HepG2 (cell line): Measurements from ENCODE around the gene SLC22A4. TPM values are rescaled to one million over a fixed set of nuclear protein-coding genes. Genes with fewer than 3 reads are reported as not detected.

Experiments used
- ATAC-seq: fragments of 200-7000 bp; cut with Tn5 transposase; 3 replicates; pipeline ENCODE4 v1.9.1; 2020; ENCODE audit warnings: mild to moderate bottlenecking, moderate library complexity
- BruUV-seq: library from RNA; stranded (reverse); fragments of 400-500 nt; replicated peaks from 2 replicates; lab custom pipeline; 2021; lab: Mats Ljungman, UMichigan
- CTCF ChIA-PET: fragments of 300-600 bp; formaldehyde crosslinking; extraction: SDS; loops from one replicate; lab custom pipeline; 2021; ENCODE audit warnings: low total read pairs, inconsistent platforms, low intra/inter-chr PET ratio; lab: Yijun Ruan, JAX
- POLR2A ChIA-PET: fragments of 350-600 bp; sonication (Branson Sonifier 250); formaldehyde crosslinking; loops from one replicate; lab custom pipeline; 2020; ENCODE audit warnings: antibody characterized with exemption, inconsistent platforms; lab: Yijun Ruan, JAX
- DNase-seq: peaks from one replicate; pipeline ENCODE4 v3.0.0-alpha.2; 2015; ENCODE audit warnings: low spot score
- FAIRE-seq: peaks from 3 replicates; lab custom pipeline; 2011; peaks lifted over from hg19 to GRCh38; lab: Jason Lieb, UNC
- H2AFZ ChIP-seq: one replicate; pipeline ENCODE4 v1.6.1; 2011; ENCODE audit warnings: low read length, inconsistent platforms
- H3K27ac ChIP-seq: fragments of 300-600 bp; 3 replicates; pipeline ENCODE4 v1.8.0; 2011; ENCODE audit warnings: mixed run types, mild to moderate bottlenecking, mixed read lengths, low read length, inconsistent platforms; ENCODE audit not compliant: insufficient read depth; ENCODE audit errors: extremely low read length
- H3K27me3 ChIP-seq, 2 experiments: fragments of 200-600 bp in 1 of 2; 2 replicates in 1 of 2; 3 replicates in 1 of 2; pipeline versions ENCODE4 v1.6.0 to v1.8.0; 2011; ENCODE audit warnings: low read length in 2 of 2, mild to moderate bottlenecking in 2 of 2, moderate library complexity in 2 of 2, inconsistent platforms in 1 of 2; ENCODE audit not compliant: insufficient read depth in 2 of 2, control insufficient read depth in 1 of 2
- H3K36me3 ChIP-seq, 2 experiments: fragments of 200-600 bp in 1 of 2; replicated peaks in 1 of 2; 2 replicates in 1 of 2; 3 replicates in 1 of 2; pipeline versions ENCODE4 v1.5.1 to v1.8.0; 2011; ENCODE audit warnings: low read length in 2 of 2, inconsistent platforms in 1 of 2; ENCODE audit not compliant: insufficient read depth in 2 of 2, control insufficient read depth in 1 of 2
- H3K4me1 ChIP-seq: 2 replicates; pipeline ENCODE4 v1.5.1; 2012; ENCODE audit warnings: low read length, inconsistent platforms; ENCODE audit not compliant: insufficient read depth
- H3K4me2 ChIP-seq: 2 replicates; pipeline ENCODE4 v1.6.0; 2011; ENCODE audit warnings: low read depth, low read length, inconsistent platforms
- H3K4me3 ChIP-seq, 3 experiments: fragments of 200-600 bp in 1 of 3; sonication (generic), shearing (Covaris generic) in 1 of 3; replicated peaks in 1 of 3; 2 replicates each; pipeline ENCODE4 v1.5.1; 2011 to 2016; ENCODE audit warnings: low read length in 3 of 3, inconsistent platforms in 2 of 3, low read depth in 2 of 3, mild to moderate bottlenecking in 2 of 3, control low read depth in 1 of 3, mixed read lengths in 1 of 3; ENCODE audit not compliant: insufficient read depth in 1 of 3
- H3K79me2 ChIP-seq: one replicate; pipeline ENCODE4 v1.6.1; 2011; ENCODE audit warnings: low read length, inconsistent platforms; ENCODE audit not compliant: insufficient read depth
- H3K9ac ChIP-seq: 2 replicates; pipeline ENCODE4 v1.6.0; 2011; ENCODE audit warnings: mild to moderate bottlenecking, low read depth, low read length, inconsistent platforms; ENCODE audit not compliant: insufficient read depth
- H3K9me3 ChIP-seq: 2 replicates; pipeline ENCODE4 v1.5.1; 2012; ENCODE audit warnings: mild to moderate bottlenecking, low read length
- H4K20me1 ChIP-seq: 2 replicates; pipeline ENCODE4 v1.6.0; 2011; ENCODE audit warnings: inconsistent platforms, mild to moderate bottlenecking, low read length, moderate library complexity; ENCODE audit not compliant: insufficient read depth
- ATF2 ChIP-seq: sonication (generic); formaldehyde crosslinking; IDR thresholded peaks from 2 replicates; pipeline ENCODE4 v1.4.0; 2020; ENCODE audit warnings: missing genetic modification reagents
- ATF5 ChIP-seq: sonication (generic); formaldehyde crosslinking; IDR thresholded peaks from 2 replicates; pipeline ENCODE4 v1.4.0; 2020; ENCODE audit warnings: mild to moderate bottlenecking, low read depth, missing genetic modification reagents
- HES4 ChIP-seq: sonication (generic); formaldehyde crosslinking; IDR thresholded peaks from 2 replicates; pipeline ENCODE4 v1.9.0; 2021; ENCODE audit warnings: mild to moderate bottlenecking, missing genetic modification reagents, borderline replicate concordance
- MAF1 ChIP-seq: sonication (generic); formaldehyde crosslinking; IDR thresholded peaks from 2 replicates; pipeline ENCODE4 v1.5.0; 2020; ENCODE audit warnings: missing genetic modification reagents, borderline replicate concordance
- MXD1 ChIP-seq: sonication (generic); formaldehyde crosslinking; IDR thresholded peaks from 2 replicates; pipeline ENCODE4 v1.4.0; 2020; ENCODE audit warnings: mild to moderate bottlenecking, missing genetic modification reagents
- NFRKB ChIP-seq: fragments of 450-650 bp; IDR thresholded peaks from 2 replicates; pipeline ENCODE4 v1.6.1; 2017
- NKX3-1 ChIP-seq: sonication (generic); formaldehyde crosslinking; IDR thresholded peaks from 2 replicates; pipeline ENCODE4 v1.5.0; 2020; ENCODE audit warnings: missing genetic modification reagents
- PAX8 ChIP-seq: sonication (generic); formaldehyde crosslinking; IDR thresholded peaks from 2 replicates; pipeline ENCODE4 v1.8.0; 2022; ENCODE audit warnings: mild to moderate bottlenecking, missing genetic modification reagents, borderline replicate concordance
- RARA ChIP-seq: IDR thresholded peaks from 2 replicates; pipeline ENCODE4 v1.6.1; 2016; ENCODE audit warnings: missing genetic modification reagents, missing compliant biosample characterization
- ZFYVE20 ChIP-seq: sonication (generic); formaldehyde crosslinking; IDR thresholded peaks from 2 replicates; pipeline ENCODE4 v1.8.0; 2023; ENCODE audit warnings: low read depth, mild to moderate bottlenecking, moderate library complexity, missing genetic modification reagents, borderline replicate concordance
- ZNF205 ChIP-seq: IDR thresholded peaks from 2 replicates; pipeline ENCODE4 v1.6.1; 2018; ENCODE audit warnings: missing biosample characterization, missing genetic modification reagents
- ZNF263 ChIP-seq: sonication (generic); formaldehyde crosslinking; IDR thresholded peaks from 2 replicates; pipeline ENCODE4 v1.4.0; 2020; ENCODE audit warnings: missing genetic modification reagents
- ZNF354B ChIP-seq: sonication (generic); formaldehyde crosslinking; IDR thresholded peaks from 2 replicates; pipeline ENCODE4 v1.8.0; 2022; ENCODE audit warnings: mild to moderate bottlenecking, missing genetic modification reagents
- ZNF552 ChIP-seq: sonication (generic); formaldehyde crosslinking; IDR thresholded peaks from 2 replicates; pipeline ENCODE4 v1.9.0; 2022; ENCODE audit warnings: missing genetic modification reagents, mild to moderate bottlenecking, borderline replicate concordance
- ZNF567 ChIP-seq: sonication (generic); formaldehyde crosslinking; IDR thresholded peaks from 2 replicates; pipeline ENCODE4 v1.8.1; 2023; ENCODE audit warnings: mild to moderate bottlenecking, missing genetic modification reagents, borderline replicate concordance
- ZNF569 ChIP-seq: sonication (generic); formaldehyde crosslinking; IDR thresholded peaks from 2 replicates; pipeline ENCODE4 v1.5.0; 2020; ENCODE audit warnings: mild to moderate bottlenecking, missing genetic modification reagents, moderate library complexity, borderline replicate concordance
- ZNF768 ChIP-seq: sonication (generic); formaldehyde crosslinking; IDR thresholded peaks from 2 replicates; pipeline ENCODE4 v1.4.0; 2020; ENCODE audit warnings: missing genetic modification reagents
- WGBS: methylation state at CpG from one replicate; pipeline ENCODE4 v1.1.6; 2017; ENCODE audit warnings: low lambda C conversion rate; 5-methylcytosine and 5-hydroxymethylcytosine counted together
- in situ Hi-C: cut with HindIII; loops from 2 replicates; pipeline ENCODE4 v1.10.0; 2017; ENCODE audit warnings: low pct_unique_long_range_greater_than_20kb; ENCODE audit not compliant: extremely low pct_ligation_motif_present
- intact Hi-C: fragments of 100-400 bp; cut with micrococcal nuclease; formaldehyde crosslinking; loops from one replicate; pipeline ENCODE4 v1.10.0; 2022; ENCODE audit not compliant: unreplicated experiment
- polyA plus RNA-seq, 8 experiments: library from polyadenylated mRNA; depleted of rRNA in 3 of 8; stranded (reverse) in 7 of 8; unstranded in 1 of 8; fragments of >200 nt; fragmentation: Illumina TruSeq in 4 of 8; extraction: Trizol in 4 of 8; gene quantifications; 2 replicates each; pipeline versions ENCODE4 v1.2.1 to v1.2.3, GENCODE V29; 2011 to 2016; ENCODE audit warnings: low read depth in 4 of 8, missing spikeins in 1 of 8, mixed read lengths in 1 of 8; ENCODE audit not compliant: insufficient read depth in 1 of 8
- total RNA-seq, 5 experiments: library from RNA; depleted of rRNA; stranded (reverse); fragments of >200 nt; fragmentation: Illumina TruSeq; extraction: Trizol; gene quantifications; 2 replicates each; pipeline ENCODE4 v1.2.3, GENCODE V29; 2016; ENCODE audit warnings: low read depth in 1 of 5

Gene SLC22A4
- total and polyA plus RNA-seq, 2 of the 13 experiments (the other 11 are each of a cell fraction or from before 2014, with no cell fraction given) = 0.33 to 0.62 TPM

GRCh38 chr5:132303589-132303988, 9.4 kb downstream of the SLC22A4 start (continued):
- no peak for TF ChIP-seq NFRKB
- no peak for TF ChIP-seq ZNF205 (CRISPR knock-in tag)
- no peak for TF ChIP-seq ZNF569
- no peak for TF ChIP-seq RARA (CRISPR knock-in tag)
- no peak for TF ChIP-seq ZFYVE20 (CRISPR knock-in tag)

- no peaks in the 10 kb centered on the region for H3K36me3 ChIP-seq
- no peak for ATAC-seq
- intact Hi-C loops (no loop called here), in situ Hi-C loops (no loop called here)
- H3K4me1 ChIP-seq = peaks cover 50% of the 10 kb centered on the region
- no peak overlapping the region for H3K27ac ChIP-seq
- WGBS = 79% methylated on average over 2 of the region's 2 CpGs
- no peak overlapping the region for H2AFZ ChIP-seq
- no peak overlapping the region for H3K9ac ChIP-seq
- no peak overlapping the region for H3K4me3 ChIP-seq
- DNase-seq = no peak
- H3K9me3 ChIP-seq = no peaks in the 10 kb centered on the region
- H3K4me2 ChIP-seq = no peak overlapping the region
- CTCF ChIA-PET = no interaction called here
- H3K79me2 ChIP-seq = no peaks in the 10 kb centered on the region
- no peaks in the 10 kb centered on the region for H3K27me3 ChIP-seq
- POLR2A ChIA-PET = no interaction called here
- FAIRE-seq = no peak
- no peaks in the 10 kb centered on the region for H4K20me1 ChIP-seq
- TF ChIP-seq PAX8 (CRISPR knock-in tag) (no peak), ATF2 (no peak), ZNF567 (CRISPR knock-in tag) (no peak), HES4 (CRISPR knock-in tag) (no peak), MXD1 (CRISPR knock-in tag) (no peak), ZNF768 (CRISPR knock-in tag) (no peak), ZNF552 (CRISPR knock-in tag) (no peak), ATF5 (CRISPR knock-in tag) (no peak), MAF1 (CRISPR knock-in tag) (no peak), ZNF354B (CRISPR knock-in tag) (no peak), NKX3-1 (CRISPR knock-in tag) (no peak), ZNF263 (CRISPR knock-in tag) (no peak)
- no TSS peak for BruUV-seq
These were observed 11.2 kb downstream of the SLC22A4 start for GRCh38 chr5:132305420-132305819.
